Right ventricle myocardium superior (tissue), 1 donor: ENCODE measurements around the gene PAGE2. TPM values are rescaled to one million over a fixed set of nuclear protein-coding genes. Genes with fewer than 3 reads are reported as not detected.
"Not testable (repeated sequence)": the region's sequence is repeated elsewhere in the genome, so short reads cannot be mapped to it uniquely, and the experiment has no call there.

ENCODE experiments used
- ATAC-seq: fragments of 200-7000 bp; cut with Tn5 transposase; one replicate; pipeline ENCODE4 v1.9.1; 2020; ENCODE audit warnings: mild to moderate bottlenecking; ENCODE audit not compliant: poor library complexity
- DNase-seq: peaks from one replicate; pipeline ENCODE4 v3.0.0-alpha.2; 2020
- intact Hi-C: fragments of 100-400 bp; cut with DNase I; formaldehyde crosslinking; loops from one replicate; pipeline ENCODE4 v1.11.2; 2022
- total RNA-seq: library from RNA; stranded (reverse); fragmentation: NEBNext Ultra II Directional; extraction: Animal tissue kit (Norgen Biotek cat#: 25700); gene quantifications from one replicate; pipeline ENCODE4 v1.2.1, GENCODE V29; 2021
- donor health status: DM: no; HTN: yes; CAD: no; lungs with severe emphysema.

The PAGE2 gene
- total RNA-seq, 1 donor from 2014 or later = not detected

GRCh38 chrX:55119271-55119670, 30.5 kb downstream of the PAGE2 start:
- DNase-seq (no peak), ATAC-seq (no peak)
- intact Hi-C loops = no loop called here

GRCh38 chrX:55119712-55120111, 30.9 kb downstream of the PAGE2 start:
- no peak for DNase-seq
- intact Hi-C loops = no loop called here
- ATAC-seq = no peak

- ATAC-seq (no peak), DNase-seq (no peak)
- intact Hi-C loops = no loop called here
Observed at GRCh38 chrX:55120761-55121358, 32.0 kb downstream of the PAGE2 start.

- no peak for DNase-seq
- intact Hi-C loops = no loop called here
- ATAC-seq = no peak
Observed at GRCh38 chrX:55123900-55124299, 35.1 kb downstream of the PAGE2 start.

- ATAC-seq (no peak), DNase-seq (no peak)
- intact Hi-C loops = no loop called here
Observed at GRCh38 chrX:55127692-55128091, 38.9 kb downstream of the PAGE2 start.

- intact Hi-C loops = no loop called here
- DNase-seq (no peak), ATAC-seq (no peak)
Observed at GRCh38 chrX:55129361-55129760, 40.5 kb downstream of the PAGE2 start.

- DNase-seq = no peak
- intact Hi-C loops = no loop called here
- no peak for ATAC-seq
Observed at GRCh38 chrX:55130481-55130880, 41.7 kb downstream of the PAGE2 start.

GRCh38 chrX:55132416-55132815, 43.6 kb downstream of the PAGE2 start:
- DNase-seq (no peak), ATAC-seq (no peak)
- intact Hi-C loops = no loop called here

GRCh38 chrX:55135171-55135570, 46.4 kb downstream of the PAGE2 start:
- intact Hi-C loops = no loop called here
- peak; percentile 42 for DNase-seq
- peak; percentile 71 for ATAC-seq

- DNase-seq, intact Hi-C loops, ATAC-seq: not testable (repeated sequence)
Observed at GRCh38 chrX:55140800-55141199, 52.0 kb downstream of the PAGE2 start.

Other genes with a start within 250 kb of the PAGE2 start
- 1.6 TPM for gene TRO, start 168.2 kb upstream of the PAGE2 start, total RNA-seq
- gene PFKFB1, start 94.8 kb upstream of the PAGE2 start, total RNA-seq = 0.16 TPM
- gene APEX2, start 88.7 kb upstream of the PAGE2 start, total RNA-seq = 7.0 TPM
- 0.51 TPM for gene ALAS2, start 58.0 kb upstream of the PAGE2 start, total RNA-seq
- gene PAGE2B, start 14.0 kb upstream of the PAGE2 start, total RNA-seq = not detected
- gene PAGE5, start 131.3 kb downstream of the PAGE2 start, total RNA-seq = not detected
- not detected for gene PAGE3, start 175.9 kb downstream of the PAGE2 start, total RNA-seq